HCT116 (cell line): ENCODE measurements around the gene OBP2B. TPM values are rescaled to one million over a fixed set of nuclear protein-coding genes. Genes with fewer than 3 reads are reported as not detected.

ENCODE experiments used
- ATAC-seq: fragments of 200-7000 bp; cut with Tn5 transposase; 2 replicates; pipeline ENCODE4 v1.9.1; 2020; ENCODE audit warnings: mild to moderate bottlenecking, moderate library complexity
- BruUV-seq: library from RNA; stranded (reverse); fragments of 400-500 nt; replicated peaks from 2 replicates; lab custom pipeline; 2021; lab: Mats Ljungman, UMichigan
- CTCF ChIA-PET: fragments of 300-600 bp; sonication (Branson Sonifier 250); formaldehyde crosslinking; loops from one replicate; lab custom pipeline; 2021; ENCODE audit warnings: antibody characterized with exemption; lab: Charles Lee
- POLR2A ChIA-PET: fragments of 300-600, 350-600 bp; sonication (Branson Sonifier 250); formaldehyde crosslinking; loops from one replicate; lab custom pipeline; 2021; ENCODE audit warnings: antibody characterized with exemption; lab: Charles Lee
- RAD21 ChIA-PET, 2 experiments: fragments of 300-600 bp; sonication (Branson Sonifier 250); formaldehyde crosslinking; loops; one replicate each; lab custom pipeline; 2023; ENCODE audit warnings: low total read pairs in 2 of 2; ENCODE audit not compliant: uncharacterized antibody in 2 of 2, unreplicated experiment in 2 of 2, low non-redundant PET in 1 of 2; lab: Charles Lee
- DNase-seq: peaks from one replicate; pipeline ENCODE4 v3.0.0-alpha.2; 2010; ENCODE audit warnings: low read depth, low spot score
- H2AFZ ChIP-seq: fragments of 200-600 bp; shearing (Covaris generic), sonication (generic); 2 replicates; pipeline ENCODE4 v1.6.1; 2017; ENCODE audit warnings: low read depth, mixed run types, mixed read lengths, antibody characterized with exemption, low read length; ENCODE audit not compliant: poor library complexity, severe bottlenecking
- H3K27ac ChIP-seq: 2 replicates; pipeline ENCODE4 v1.5.1; 2012; ENCODE audit warnings: low read depth, low read length
- H3K27me3 ChIP-seq: fragments of 200-600 bp; sonication (generic); 2 replicates; pipeline ENCODE4 v1.6.1; 2016; ENCODE audit warnings: mixed run types, low read length, mixed read lengths; ENCODE audit not compliant: insufficient read depth
- H3K36me3 ChIP-seq, 2 experiments: fragments of 200-500 bp in 1 of 2; fragments of 200-600 bp in 1 of 2; sonication (Bioruptor generic) in 1 of 2; sonication (generic) in 1 of 2; 2 replicates each; pipeline versions ENCODE4 v1.5.1 to v1.6.1; 2014 to 2016; ENCODE audit warnings: low read length in 2 of 2, inconsistent platforms in 1 of 2, mixed read lengths in 1 of 2, mixed run types in 1 of 2; ENCODE audit not compliant: insufficient read depth in 2 of 2, control insufficient read depth in 1 of 2
- H3K4me1 ChIP-seq, 2 experiments: fragments of 200-600 bp in 1 of 2; sonication (generic) in 1 of 2; 2 replicates each; pipeline versions ENCODE4 v1.5.1 to v1.6.1; 2012 to 2017; ENCODE audit warnings: low read length in 2 of 2, inconsistent platforms in 1 of 2, mild to moderate bottlenecking in 1 of 2, mixed read lengths in 1 of 2, mixed run types in 1 of 2, moderate library complexity in 1 of 2; ENCODE audit not compliant: insufficient read depth in 2 of 2, control insufficient read depth in 1 of 2
- H3K4me2 ChIP-seq: fragments of 200-600 bp; sonication (generic); 2 replicates; pipeline ENCODE4 v1.6.1; 2017; ENCODE audit warnings: mixed run types, low read length, mixed read lengths
- H3K4me3 ChIP-seq, 2 experiments: fragments of 200-600 bp in 1 of 2; sonication (generic) in 1 of 2; replicated peaks in 1 of 2; 2 replicates each; pipeline ENCODE4 v1.5.1; 2011 to 2016; ENCODE audit warnings: low read length in 2 of 2, control low read depth in 1 of 2, low read depth in 1 of 2, mild to moderate bottlenecking in 1 of 2, mixed read lengths in 1 of 2, mixed run types in 1 of 2
- H3K79me2 ChIP-seq: fragments of 200-600 bp; sonication (generic); 2 replicates; pipeline ENCODE4 v1.6.1; 2017; ENCODE audit warnings: mild to moderate bottlenecking, mixed run types, low read length, moderate library complexity, mixed read lengths; ENCODE audit not compliant: insufficient read depth
- H3K9ac ChIP-seq: fragments of 200-600 bp; sonication (generic); 2 replicates; pipeline ENCODE4 v1.6.1; 2016; ENCODE audit warnings: low read length, mixed read lengths
- H3K9me2 ChIP-seq: fragments of 200-600 bp; sonication (generic), shearing (Covaris generic); 2 replicates; pipeline ENCODE4 v1.6.1; 2017; ENCODE audit warnings: mixed run types, mild to moderate bottlenecking, moderate library complexity; ENCODE audit not compliant: insufficient read depth
- H3K9me3 ChIP-seq, 2 experiments: fragments of 200-500 bp in 1 of 2; fragments of 200-600 bp in 1 of 2; sonication (Bioruptor generic) in 1 of 2; sonication (generic) in 1 of 2; 2 replicates each; pipeline ENCODE4 v1.6.1; 2014 to 2017; ENCODE audit warnings: low read length in 2 of 2, mixed read lengths in 2 of 2, inconsistent platforms in 1 of 2, low read depth in 1 of 2, mild to moderate bottlenecking in 1 of 2, mixed run types in 1 of 2, moderate library complexity in 1 of 2; ENCODE audit not compliant: control insufficient read depth in 1 of 2, insufficient read depth in 1 of 2
- H4K20me1 ChIP-seq: fragments of 200-600 bp; sonication (generic), shearing (Covaris generic); 2 replicates; pipeline ENCODE4 v1.6.1; 2017; ENCODE audit warnings: mixed run types, mild to moderate bottlenecking, moderate library complexity; ENCODE audit not compliant: insufficient read depth
- ATF3 ChIP-seq: IDR thresholded peaks from 2 replicates; pipeline ENCODE4 v1.6.1; 2012
- CEBPB ChIP-seq: IDR thresholded peaks from 2 replicates; pipeline ENCODE4 v1.6.1; 2012; ENCODE audit warnings: low read depth
- EGR1 ChIP-seq: IDR thresholded peaks from 2 replicates; pipeline ENCODE4 v1.6.1; 2012; ENCODE audit warnings: low read depth
- FOSL1 ChIP-seq: IDR thresholded peaks from 2 replicates; pipeline ENCODE4 v1.6.1; 2012; ENCODE audit warnings: low read depth
- MAX ChIP-seq: IDR thresholded peaks from 2 replicates; pipeline ENCODE4 v1.6.1; 2012
- POLR2A ChIP-seq: IDR thresholded peaks from 2 replicates; pipeline ENCODE4 v1.7.0; 2011; ENCODE audit warnings: borderline replicate concordance; ENCODE audit not compliant: insufficient read depth, insufficient read length; ENCODE audit errors: extremely low read depth
- POLR2AphosphoS5 ChIP-seq: IDR thresholded peaks from 2 replicates; pipeline ENCODE4 v1.6.1; 2011; ENCODE audit warnings: mild to moderate bottlenecking, low read depth, low read length, moderate library complexity
- RAD21 ChIP-seq: IDR thresholded peaks from 2 replicates; pipeline ENCODE4 v1.6.1; 2012; ENCODE audit warnings: low read depth, mild to moderate bottlenecking
- SRF ChIP-seq: IDR thresholded peaks from 2 replicates; pipeline ENCODE4 v1.6.1; 2012; ENCODE audit warnings: low read depth
- TCF7L2 ChIP-seq: IDR thresholded peaks from 2 replicates; pipeline ENCODE4 v1.7.0; 2011; ENCODE audit warnings: borderline replicate concordance, inconsistent platforms; ENCODE audit not compliant: insufficient read depth, insufficient read length; ENCODE audit errors: extremely low read depth
- YY1 ChIP-seq: IDR thresholded peaks from 2 replicates; pipeline ENCODE4 v1.6.1; 2011; ENCODE audit warnings: low read length, low read depth, moderate library complexity, mild to moderate bottlenecking; ENCODE audit not compliant: insufficient replicate concordance; ENCODE audit errors: extremely low read depth
- ZBTB33 ChIP-seq: IDR thresholded peaks from 2 replicates; pipeline ENCODE4 v1.6.1; 2011; ENCODE audit warnings: mild to moderate bottlenecking, low read length, moderate library complexity; ENCODE audit not compliant: insufficient replicate concordance; ENCODE audit errors: extremely low read depth
- ZFX ChIP-seq: fragments of 450-650 bp; IDR thresholded peaks from 2 replicates; pipeline ENCODE4 v1.6.1; 2017
- ZNF274 ChIP-seq: fragments of 200-500 bp; sonication (Bioruptor generic); IDR thresholded peaks from 2 replicates; pipeline ENCODE4 v1.6.1; 2014; ENCODE audit warnings: mild to moderate bottlenecking, low read depth, low read length, inconsistent platforms
- intact Hi-C: fragments of 100-400 bp; cut with micrococcal nuclease; formaldehyde crosslinking; loops from 2 replicates; pipeline ENCODE4 v1.10.0; 2022
- total RNA-seq: library from RNA; stranded (reverse); gene quantifications from one replicate; pipeline ENCODE4 v1.2.1, GENCODE V29; 2021; ENCODE audit not compliant: unreplicated experiment

OBP2B gene
- total RNA-seq, 1 experiment from 2014 or later = not detected

GRCh38 chr9:133199648-133200321 is 9.3 kb downstream of the OBP2B start:
- Histone ChIP-seq H3K4me3 (no peak overlapping the region), H3K9me3 (0 out of 4 replicates have a peak, but pooled peaks cover 0 to 3% of the 10 kb centered on the region in 2 experiments), H3K9ac (no peak overlapping the region), H3K27me3 (no peaks in the 10 kb centered on the region), H3K79me2 (no peaks in the 10 kb centered on the region), H3K9me2 (no peaks in the 10 kb centered on the region), H2AFZ (no peak overlapping the region), H3K27ac (no peak overlapping the region), H3K4me1 (no peaks in the 10 kb centered on the region; a peak in 1 of 4 replicates), H3K4me2 (no peak overlapping the region), H3K36me3 (no peaks in the 10 kb centered on the region), H4K20me1 (no peaks in the 10 kb centered on the region)
- ChIA-PET CTCF (no interaction called here), RAD21 (no interaction called here), POLR2A (no interaction called here)
- BruUV-seq = no TSS peak
- no peak for TF ChIP-seq YY1
- no peak for TF ChIP-seq ZFX
- no peak for TF ChIP-seq MAX
- TF ChIP-seq FOSL1 = no peak
- ATAC-seq (no peak), DNase-seq (no peak)
- intact Hi-C loops = no loop called here

GRCh38 chr9:133195029-133195428 is 14.0 kb downstream of the OBP2B start:
- no peaks in the 10 kb centered on the region for H4K20me1 ChIP-seq
- no peaks in the 10 kb centered on the region for H3K27me3 ChIP-seq
- intact Hi-C loops = no loop called here
- ATAC-seq (no peak), DNase-seq (no peak)
- no TSS peak for BruUV-seq
- H3K9me2 ChIP-seq = no peaks in the 10 kb centered on the region
- ChIA-PET RAD21 (no interaction called here), CTCF (interaction anchor here (0.7 kb wide), 1 partner anchor 9 kb away, joined by 4 read pairs; no protein-coding TSS in a partner anchor), POLR2A (no interaction called here)
- no peak overlapping the region for H3K27ac ChIP-seq
- no peaks in the 10 kb centered on the region for H3K36me3 ChIP-seq
- H3K9ac ChIP-seq = no peak overlapping the region
- H2AFZ ChIP-seq = no peak overlapping the region
- H3K4me2 ChIP-seq = no peak overlapping the region
- no peak overlapping the region for H3K4me3 ChIP-seq
- H3K79me2 ChIP-seq = no peaks in the 10 kb centered on the region
- no peaks in the 10 kb centered on the region for H3K4me1 ChIP-seq
- H3K9me3 ChIP-seq = 0 out of 4 replicates have a peak, but pooled peaks cover 0 to 3% of the 10 kb centered on the region in 2 experiments
- TF ChIP-seq EGR1 (no peak), MAX (no peak), ATF3 (no peak), ZFX (no peak), POLR2A (no peak), TCF7L2 (no peak), POLR2AphosphoS5 (no peak), FOSL1 (no peak), RAD21 (no peak), SRF (no peak), ZBTB33 (no peak), YY1 (no peak), CEBPB (no peak), ZNF274 (no peak)
